HEK293 (cell line): ENCODE results near the gene ZDHHC1.

Source experiments
- CTCF ChIA-PET: fragments of 350-600 bp; formaldehyde crosslinking; extraction: SDS; loops from one replicate; lab custom pipeline; 2021; ENCODE audit warnings: antibody characterized with exemption; lab: Yijun Ruan, JAX
- POLR2A ChIA-PET: fragments of 300-600 bp; formaldehyde crosslinking; extraction: SDS; loops from one replicate; lab custom pipeline; 2020; ENCODE audit warnings: antibody characterized with exemption, inconsistent platforms; lab: Yijun Ruan, JAX
- H3K27ac ChIP-seq: fragments of 200-500 bp; sonication (Bioruptor generic); 2 replicates; pipeline ENCODE4 v1.5.1; 2014; ENCODE audit warnings: low read depth, low read length, control low read depth, inconsistent platforms; ENCODE audit errors: extremely low read depth
- H3K36me3 ChIP-seq, 2 experiments: fragments of 200-500 bp in 1 of 2; sonication (Bioruptor generic) in 1 of 2; 1 replicate in 1 of 2; 2 replicates in 1 of 2; pipeline ENCODE4 v1.5.1; 2014 to 2017; ENCODE audit warnings: inconsistent platforms in 2 of 2, low read length in 2 of 2; ENCODE audit not compliant: control insufficient read depth in 2 of 2, insufficient read depth in 1 of 2
- H3K4me1 ChIP-seq: fragments of 200-500 bp; sonication (Bioruptor generic); 2 replicates; pipeline ENCODE4 v1.5.1; 2014; ENCODE audit warnings: mild to moderate bottlenecking, low read length, inconsistent platforms; ENCODE audit not compliant: control insufficient read depth, insufficient read depth
- H3K4me3 ChIP-seq: 2 replicates; pipeline ENCODE4 v1.5.1; 2011; ENCODE audit warnings: low read depth, mild to moderate bottlenecking, control low read depth, low read length, moderate library complexity
- H3K9me3 ChIP-seq: fragments of 200-500 bp; sonication (Bioruptor generic); 2 replicates; pipeline ENCODE4 v1.5.1; 2014; ENCODE audit warnings: low read depth, low read length, inconsistent platforms; ENCODE audit not compliant: control insufficient read depth, insufficient read depth
- EGR2 ChIP-seq: fragments of 450-650 bp; formaldehyde crosslinking; IDR thresholded peaks from 2 replicates; pipeline ENCODE4 v1.5.1; 2016; ENCODE audit warnings: low read depth, missing biosample characterization, missing genetic modification characterization
- HOXC10 ChIP-seq: sonication (generic); formaldehyde crosslinking; IDR thresholded peaks from 2 replicates; pipeline ENCODE4 v1.8.1; 2023; ENCODE audit warnings: mild to moderate bottlenecking, missing genetic modification reagents
- KLF8 ChIP-seq: fragments of 450-650 bp; formaldehyde crosslinking; IDR thresholded peaks from 2 replicates; pipeline ENCODE4 v1.5.1; 2016; ENCODE audit warnings: missing biosample characterization, missing genetic modification characterization
- MEIS1 ChIP-seq: sonication (generic); formaldehyde crosslinking; IDR thresholded peaks from 2 replicates; pipeline ENCODE4 v1.8.1; 2022; ENCODE audit warnings: missing genetic modification reagents, mild to moderate bottlenecking, borderline replicate concordance
- TSHZ1 ChIP-seq: fragments of 450-650 bp; formaldehyde crosslinking; IDR thresholded peaks from 2 replicates; pipeline ENCODE4 v1.5.1; 2016; ENCODE audit warnings: missing biosample characterization, missing genetic modification characterization, borderline replicate concordance
- ZBTB48 ChIP-seq: fragments of 450-650 bp; formaldehyde crosslinking; IDR thresholded peaks from 2 replicates; pipeline ENCODE4 v1.5.1; 2016; ENCODE audit warnings: missing biosample characterization, missing genetic modification characterization
- ZFP69B ChIP-seq: fragments of 450-650 bp; formaldehyde crosslinking; IDR thresholded peaks from 2 replicates; pipeline ENCODE4 v1.5.1; 2016; ENCODE audit warnings: missing biosample characterization, missing genetic modification characterization
- ZNF121 ChIP-seq: fragments of 450-650 bp; formaldehyde crosslinking; IDR thresholded peaks from 2 replicates; pipeline ENCODE4 v1.5.1; 2016; ENCODE audit warnings: missing biosample characterization, missing genetic modification characterization
- ZNF184 ChIP-seq: fragments of 450-650 bp; IDR thresholded peaks from 2 replicates; pipeline ENCODE4 v1.5.1; 2018; ENCODE audit warnings: missing biosample characterization, mild to moderate bottlenecking, missing genetic modification characterization
- ZNF248 ChIP-seq: fragments of 450-650 bp; formaldehyde crosslinking; IDR thresholded peaks from 2 replicates; pipeline ENCODE4 v1.5.1; 2017; ENCODE audit warnings: missing biosample characterization, missing genetic modification characterization
- ZNF324 ChIP-seq: fragments of 450-650 bp; formaldehyde crosslinking; IDR thresholded peaks from 2 replicates; pipeline ENCODE4 v1.5.1; 2016; ENCODE audit warnings: missing biosample characterization, missing genetic modification characterization
- ZNF391 ChIP-seq: fragments of 450-650 bp; formaldehyde crosslinking; IDR thresholded peaks from 2 replicates; pipeline ENCODE4 v1.5.1; 2016; ENCODE audit warnings: low read depth, missing biosample characterization, missing genetic modification characterization, borderline replicate concordance
- ZNF548 ChIP-seq: fragments of 450-650 bp; formaldehyde crosslinking; IDR thresholded peaks from 2 replicates; pipeline ENCODE4 v1.5.1; 2016; ENCODE audit warnings: missing biosample characterization, missing genetic modification characterization
- ZNF624 ChIP-seq: fragments of 450-650 bp; formaldehyde crosslinking; IDR thresholded peaks from 2 replicates; pipeline ENCODE4 v1.5.1; 2017; ENCODE audit warnings: missing biosample characterization, missing genetic modification characterization
- ZNF658 ChIP-seq: fragments of 450-650 bp; formaldehyde crosslinking; IDR thresholded peaks from 2 replicates; pipeline ENCODE4; 2016; ENCODE audit warnings: missing biosample characterization, missing genetic modification characterization
- ZNF660 ChIP-seq: fragments of 450-650 bp; IDR thresholded peaks from 2 replicates; pipeline ENCODE4 v1.5.1; 2018; ENCODE audit warnings: missing biosample characterization, mild to moderate bottlenecking, missing genetic modification characterization
- ZNF664 ChIP-seq: fragments of 450-650 bp; formaldehyde crosslinking; IDR thresholded peaks from 2 replicates; pipeline ENCODE4 v1.5.1; 2016; ENCODE audit warnings: missing biosample characterization, missing genetic modification characterization
- ZNF704 ChIP-seq: fragments of 450-650 bp; formaldehyde crosslinking; IDR thresholded peaks from 2 replicates; pipeline ENCODE4 v1.5.1; 2016; ENCODE audit warnings: missing biosample characterization, missing genetic modification characterization
- TF ChIP-seq, protein P1 (sequence below): fragments of 450-650 bp; formaldehyde crosslinking; IDR thresholded peaks from 2 replicates; pipeline ENCODE4 v1.5.1; 2017; ENCODE audit warnings: missing biosample characterization, missing genetic modification characterization

Gene ZDHHC1

DNA sequence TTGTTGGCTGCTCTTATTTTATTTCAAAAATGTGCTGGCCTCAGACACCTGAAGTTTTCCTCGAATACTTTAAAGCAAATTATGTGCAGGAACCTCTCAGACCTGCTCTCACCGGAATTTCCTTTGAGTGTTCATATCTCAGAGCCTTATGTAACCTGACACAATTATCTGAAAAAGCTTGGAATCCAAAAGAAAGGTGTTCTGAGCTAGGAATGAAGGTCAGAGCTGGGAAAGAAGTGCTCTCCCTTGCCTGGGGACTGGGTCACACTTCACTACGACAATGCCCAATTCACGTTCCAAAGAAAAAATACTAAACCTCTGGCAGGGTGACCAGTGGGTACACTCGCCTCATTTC, 8.0 kb upstream of the ZDHHC1 start (continued):
- TF ChIP-seq ZNF704 (tag by site-specific recombination), result no peak
- TF ChIP-seq ZBTB48, result no peak
- TF ChIP-seq ZNF658 (tag by site-specific recombination), result no peak
- TF ChIP-seq ZNF391 (tag by site-specific recombination), result no peak
- TF ChIP-seq ZNF624 (tag by site-specific recombination), result no peak
- TF ChIP-seq KLF8 (tag by site-specific recombination), result no peak

GRCh38 chr16:67423611-67424260, 7.5 kb upstream of the ZDHHC1 start:
- Histone ChIP-seq H3K9me3 (no peaks in the 10 kb centered on the region), H3K4me1 (no peaks in the 10 kb centered on the region), H3K4me3 (no peak overlapping the region), H3K36me3 (no peaks in the 10 kb centered on the region), H3K27ac (no peak overlapping the region)
- no peak for TF ChIP-seq ZNF658 (tag by site-specific recombination)
- TF ChIP-seq, protein P1, sequence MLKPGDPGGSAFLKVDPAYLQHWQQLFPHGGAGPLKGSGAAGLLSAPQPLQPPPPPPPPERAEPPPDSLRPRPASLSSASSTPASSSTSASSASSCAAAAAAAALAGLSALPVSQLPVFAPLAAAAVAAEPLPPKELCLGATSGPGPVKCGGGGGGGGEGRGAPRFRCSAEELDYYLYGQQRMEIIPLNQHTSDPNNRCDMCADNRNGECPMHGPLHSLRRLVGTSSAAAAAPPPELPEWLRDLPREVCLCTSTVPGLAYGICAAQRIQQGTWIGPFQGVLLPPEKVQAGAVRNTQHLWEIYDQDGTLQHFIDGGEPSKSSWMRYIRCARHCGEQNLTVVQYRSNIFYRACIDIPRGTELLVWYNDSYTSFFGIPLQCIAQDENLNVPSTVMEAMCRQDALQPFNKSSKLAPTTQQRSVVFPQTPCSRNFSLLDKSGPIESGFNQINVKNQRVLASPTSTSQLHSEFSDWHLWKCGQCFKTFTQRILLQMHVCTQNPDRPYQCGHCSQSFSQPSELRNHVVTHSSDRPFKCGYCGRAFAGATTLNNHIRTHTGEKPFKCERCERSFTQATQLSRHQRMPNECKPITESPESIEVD, result peak; percentile 61
- ChIA-PET CTCF (interaction anchor here (0.5 to 7.1 kb wide), 7 partner anchors 11 to 97 kb away, joined by 3 to 99 read pairs (median 3); no protein-coding TSS in a partner anchor), POLR2A (no interaction called here)

DNA sequence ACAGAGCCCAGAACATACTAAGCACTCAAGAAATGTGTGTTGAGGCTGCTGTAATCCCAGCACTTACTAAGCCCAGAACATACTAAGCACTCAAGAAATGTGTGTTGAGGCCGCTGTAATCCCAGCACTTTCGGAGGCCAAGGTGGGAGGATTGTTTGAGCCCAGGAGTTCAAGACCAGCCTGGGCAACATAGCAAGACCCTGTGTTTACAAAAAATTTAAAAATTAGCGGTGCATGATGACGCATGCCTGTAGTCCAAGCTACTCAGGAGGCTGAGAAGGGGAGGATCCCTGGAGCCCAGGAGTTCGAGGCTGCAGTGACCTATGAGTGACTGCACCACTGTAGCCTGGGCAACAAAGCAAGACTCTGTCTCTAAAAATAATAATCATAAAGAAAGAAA, 6.7 kb upstream of the ZDHHC1 start:
- TF ChIP-seq ZNF664 (no peak), ZNF248 (no peak), HOXC10 (CRISPR knock-in tag) (no peak), MEIS1 (CRISPR knock-in tag) (no peak), ZNF548 (tag by site-specific recombination) (no peak), ZFP69B (tag by site-specific recombination) (no peak), ZNF121 (tag by site-specific recombination) (peak; percentile 85)
- Histone ChIP-seq H3K4me1 (no peaks in the 10 kb centered on the region), H3K4me3 (no peak overlapping the region), H3K9me3 (no peaks in the 10 kb centered on the region), H3K36me3 (no peaks in the 10 kb centered on the region), H3K27ac (no peak overlapping the region)
- ChIA-PET CTCF (interaction anchor here (0.5 to 7.1 kb wide), 7 partner anchors 18 to 406 kb away, joined by 3 to 99 read pairs (median 3); partner anchors contain the start of genes KCTD19 and LRRC36), POLR2A (no interaction called here)

GRCh38 chr16:67421030-67421429, 4.8 kb upstream of the ZDHHC1 start:
- Histone ChIP-seq H3K4me1 (no peaks in the 10 kb centered on the region), H3K27ac (no peak overlapping the region), H3K4me3 (no peak overlapping the region), H3K36me3 (no peaks in the 10 kb centered on the region), H3K9me3 (no peaks in the 10 kb centered on the region)
- TF ChIP-seq TSHZ1 (tag by site-specific recombination) (no peak), ZNF660 (no peak), ZNF184 (no peak), HOXC10 (CRISPR knock-in tag) (no peak), EGR2 (tag by site-specific recombination) (no peak), ZNF324 (tag by site-specific recombination) (no peak)
- ChIA-PET POLR2A (interaction anchor here (0.5 to 0.6 kb wide), 2 partner anchors 11 to 111 kb away, joined by 5 to 6 read pairs; no protein-coding TSS in a partner anchor), CTCF (interaction anchor here (0.7 kb wide), 1 partner anchor 46 kb away, joined by 4 read pairs; no protein-coding TSS in a partner anchor)
